AG10803 (cell line): ENCODE data around the gene ERRFI1.

Source experiments
- DNase-seq: peaks from one replicate; pipeline ENCODE4 v3.0.0; 2010; ENCODE audit warnings: low read depth
- H3K4me3 ChIP-seq: 2 replicates; pipeline ENCODE4 v1.5.1; 2011; ENCODE audit warnings: mild to moderate bottlenecking, low read length, control low read depth
- CTCF ChIP-seq: conservative IDR thresholded peaks from 2 replicates; pipeline ENCODE4 v1.5.1; 2011; ENCODE audit warnings: mild to moderate bottlenecking, low read length, control low read depth, inconsistent platforms

Gene ERRFI1

GRCh38 chr1:8023287-8023994 is 2.7 kb downstream of the ERRFI1 start:
- H3K4me3 ChIP-seq: no peak overlapping the region
- no peak for DNase-seq
- no peak for TF ChIP-seq CTCF

- DNase-seq: no peak
- no peak overlapping the region for H3K4me3 ChIP-seq
- TF ChIP-seq CTCF: no peak
Measured at GRCh38 chr1:8022395-8023286, 3.5 kb downstream of the ERRFI1 start.

- H3K4me3 ChIP-seq: no peak overlapping the region
- no peak for TF ChIP-seq CTCF
- DNase-seq: no peak
Measured at GRCh38 chr1:8021676-8022266, 4.3 kb downstream of the ERRFI1 start.

GRCh38 chr1:8020032-8020431 is 6.1 kb downstream of the ERRFI1 start:
- H3K4me3 ChIP-seq: no peak overlapping the region
- no peak for TF ChIP-seq CTCF

GRCh38 chr1:8019229-8019620 is 6.9 kb downstream of the ERRFI1 start:
- no peak for TF ChIP-seq CTCF
- H3K4me3 ChIP-seq: no peak overlapping the region
- DNase-seq: no peak

More at GRCh38 chr1:8020032-8020431, 6.1 kb downstream of the ERRFI1 start:
- DNase-seq: peak; percentile 38

GRCh38 chr1:8018492-8019228 is 7.4 kb downstream of the ERRFI1 start:
- no peak for DNase-seq
- H3K4me3 ChIP-seq: no peak overlapping the region
- TF ChIP-seq CTCF: no peak
